Activated B cell treated with CpG ODN at 0.5 μM for 24 hours (primary cell): ENCODE measurements around the gene ALDH7A1. TPM values are rescaled to one million over a fixed set of nuclear protein-coding genes. Genes with fewer than 3 reads are reported as not detected.

Experiments used
- ATAC-seq: fragments of 200-7000 bp; cut with Tn5 transposase; one replicate; pipeline ENCODE4 v1.10.0; 2021; ENCODE audit warnings: low read depth, mild to moderate bottlenecking, moderate library complexity
- CTCF ChIA-PET: fragments of 350-600 bp; sonication (Branson Sonifier 250); formaldehyde crosslinking; loops from one replicate; lab custom pipeline; 2021; ENCODE audit warnings: antibody characterized with exemption; lab: Charles Lee
- POLR2A ChIA-PET: fragments of 350-600 bp; sonication (Branson Sonifier 250); formaldehyde crosslinking; loops from one replicate; lab custom pipeline; 2021; ENCODE audit warnings: antibody characterized with exemption; lab: Charles Lee
- DNase-seq: peaks from one replicate; pipeline ENCODE4 v3.0.0; 2022
- H3K27ac Mint-ChIP-seq: one replicate; pipeline ENCODE4 v1.8.0; 2020; ENCODE audit warnings: mixed read lengths
- H3K27me3 Mint-ChIP-seq: one replicate; pipeline ENCODE4 v1.8.0; 2021; ENCODE audit warnings: mixed read lengths
- H3K36me3 Mint-ChIP-seq: one replicate; pipeline ENCODE4 v1.8.0; 2021; ENCODE audit warnings: low read depth, mixed read lengths
- H3K4me1 Mint-ChIP-seq: one replicate; pipeline ENCODE4 v1.8.0; 2021; ENCODE audit warnings: mixed read lengths
- H3K4me3 Mint-ChIP-seq: one replicate; pipeline ENCODE4 v1.8.0; 2020; ENCODE audit warnings: mild to moderate bottlenecking, mixed read lengths
- H3K9me3 Mint-ChIP-seq: one replicate; pipeline ENCODE4 v1.8.0; 2020; ENCODE audit warnings: mixed read lengths
- CTCF ChIP-seq: fragments of 200-600 bp; IDR thresholded peaks from one replicate; pipeline ENCODE4 v1.8.0; 2022; ENCODE audit warnings: antibody characterized with exemption, mild to moderate bottlenecking
- intact Hi-C: fragments of 100-400 bp; cut with micrococcal nuclease; formaldehyde crosslinking; loops from one replicate; pipeline ENCODE4 v1.15.1; 2024
- total RNA-seq: library from RNA; stranded (reverse); gene quantifications from 2 replicates; pipeline ENCODE4 v1.2.3, GENCODE V29; 2022

The ALDH7A1 gene
- total RNA-seq, 1 donor from 2014 or later: 0.95 TPM

GRCh38 chr5:126579716-126580115, 15.3 kb downstream of the ALDH7A1 start:
- intact Hi-C loops: no loop called here
- TF ChIP-seq CTCF: no peak
- Mint-ChIP-seq H3K4me1 (no peaks in the 10 kb centered on the region), H3K27ac (no peak overlapping the region), H3K27me3 (no peaks in the 10 kb centered on the region), H3K36me3 (no peaks in the 10 kb centered on the region), H3K9me3 (no peaks in the 10 kb centered on the region), H3K4me3 (no peak overlapping the region)
- no peak for ATAC-seq
- ChIA-PET POLR2A (no interaction called here), CTCF (no interaction called here)
- DNase-seq: no peak

GRCh38 chr5:126577415-126577814, 17.6 kb downstream of the ALDH7A1 start:
- no peak for ATAC-seq
- H3K27ac Mint-ChIP-seq: no peak overlapping the region
- ChIA-PET POLR2A (no interaction called here), CTCF (no interaction called here)
- H3K9me3 Mint-ChIP-seq: no peaks in the 10 kb centered on the region
- no peaks in the 10 kb centered on the region for H3K36me3 Mint-ChIP-seq
- H3K27me3 Mint-ChIP-seq: no peaks in the 10 kb centered on the region
- TF ChIP-seq CTCF: no peak
- H3K4me3 Mint-ChIP-seq: no peak overlapping the region
- H3K4me1 Mint-ChIP-seq: no peaks in the 10 kb centered on the region
- intact Hi-C loops: no loop called here
- no peak for DNase-seq

- H3K9me3 Mint-ChIP-seq: no peaks in the 10 kb centered on the region
- CTCF ChIA-PET: no interaction called here
- TF ChIP-seq CTCF: no peak
- no peaks in the 10 kb centered on the region for H3K4me1 Mint-ChIP-seq
- intact Hi-C loops: no loop called here
- no peak overlapping the region for H3K4me3 Mint-ChIP-seq
- H3K27ac Mint-ChIP-seq: no peak overlapping the region
- DNase-seq (no peak), ATAC-seq (no peak)
- H3K36me3 Mint-ChIP-seq: no peaks in the 10 kb centered on the region
- POLR2A ChIA-PET: no interaction called here
- no peaks in the 10 kb centered on the region for H3K27me3 Mint-ChIP-seq
Measured at GRCh38 chr5:126576974-126577373, 18.0 kb downstream of the ALDH7A1 start.

- H3K36me3 Mint-ChIP-seq: no peaks in the 10 kb centered on the region
- no peak for TF ChIP-seq CTCF
- CTCF ChIA-PET: no interaction called here
- no peak for DNase-seq
- intact Hi-C loops: no loop called here
- no peaks in the 10 kb centered on the region for H3K4me1 Mint-ChIP-seq
- H3K4me3 Mint-ChIP-seq: no peak overlapping the region
- no peak overlapping the region for H3K27ac Mint-ChIP-seq
- POLR2A ChIA-PET: no interaction called here
- no peaks in the 10 kb centered on the region for H3K9me3 Mint-ChIP-seq
- no peak for ATAC-seq
- no peaks in the 10 kb centered on the region for H3K27me3 Mint-ChIP-seq
Measured at GRCh38 chr5:126575644-126576043, 19.4 kb downstream of the ALDH7A1 start.

GRCh38 chr5:126568206-126568755, 26.7 kb downstream of the ALDH7A1 start:
- ChIA-PET POLR2A (no interaction called here), CTCF (no interaction called here)
- Mint-ChIP-seq H3K4me3 (no peak overlapping the region), H3K9me3 (no peaks in the 10 kb centered on the region), H3K4me1 (no peaks in the 10 kb centered on the region), H3K27me3 (no peaks in the 10 kb centered on the region), H3K36me3 (no peaks in the 10 kb centered on the region), H3K27ac (no peak overlapping the region)
- no peak for ATAC-seq
- TF ChIP-seq CTCF: no peak
- no peak for DNase-seq
- intact Hi-C loops: no loop called here
